ENCODE results near the gene CYLC1. TPM values are rescaled to one million over a fixed set of nuclear protein-coding genes. Genes with fewer than 3 reads are reported as not detected.

Gene CYLC1
- total RNA-seq, result not detected

DNA sequence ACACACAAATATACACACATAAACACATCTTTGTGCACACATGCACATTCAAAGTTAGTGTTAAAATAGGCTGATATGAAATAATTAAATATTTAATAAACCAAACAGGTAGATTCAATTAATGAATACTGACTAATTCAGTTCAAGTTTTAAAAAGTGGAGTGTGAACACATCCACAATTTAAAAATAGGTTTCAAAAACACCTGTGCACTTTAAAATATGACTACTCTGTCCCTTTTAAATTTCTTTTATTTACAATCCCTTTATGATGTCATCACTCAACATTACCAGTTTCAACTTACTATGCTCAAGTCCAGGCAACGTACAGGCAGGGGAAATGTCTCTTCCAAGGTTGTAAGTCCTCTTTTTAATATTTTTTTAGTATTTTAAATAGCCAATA is at the start of gene CYLC1:
Gene CYLC1 (plus strand): TSS at position 301 of the 400 bp plus-strand sequence. CDS start 37 bp downstream, at position 338.

Data from activated naive CD4-positive, alpha-beta T cell treated with anti-CD3 and anti-CD28 coated beads, Interleukin-2, amount 10 ng/mL, durations not matched to agents 5 hours and 36 hours (primary cell).